Epithelial cell of proximal tubule (primary cell): ENCODE measurements around the gene IRF8. TPM values are rescaled to one million over a fixed set of nuclear protein-coding genes. Genes with fewer than 3 reads are reported as not detected.

Experiments
- DNase-seq: peaks from one replicate; pipeline ENCODE4 v3.0.0-alpha.2; 2011; ENCODE audit warnings: low read depth
- H3K4me3 ChIP-seq: 2 replicates; pipeline ENCODE4 v1.5.1; 2011; ENCODE audit warnings: low read depth, mild to moderate bottlenecking, low read length
- total RNA-seq: library from RNA; depleted of rRNA; stranded (reverse); fragments of >200 nt; gene quantifications from 2 replicates; pipeline ENCODE4 v1.2.3, GENCODE V29; 2015
- TF ChIP-seq, protein P1 (sequence below): conservative IDR thresholded peaks from 2 replicates; pipeline ENCODE4 v1.5.1; 2012; ENCODE audit warnings: low read depth, mild to moderate bottlenecking, low read length

IRF8 gene
- total RNA-seq, 1 donor from 2014 or later = 0.17 TPM

DNA sequence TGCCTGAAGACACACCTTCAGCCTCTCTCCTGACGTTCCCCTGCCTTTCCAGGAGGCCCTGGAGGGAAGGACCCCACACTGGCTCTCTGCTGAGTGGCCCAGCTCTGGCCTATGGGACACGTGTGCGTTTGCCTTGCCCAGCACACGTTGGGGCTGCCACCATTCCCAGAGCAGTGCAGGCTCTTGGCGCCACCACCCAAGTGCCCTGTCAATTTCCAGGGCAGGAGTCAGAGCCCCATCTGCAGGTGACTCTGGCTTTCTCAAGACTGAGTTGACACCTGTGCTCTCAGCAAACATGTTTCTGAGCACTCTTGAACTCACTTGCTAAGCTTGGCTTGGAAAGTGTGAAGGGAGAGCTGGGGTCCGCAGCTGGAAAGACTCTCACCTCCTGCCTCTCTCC is 4.7 kb upstream of the IRF8 start:
- no peak overlapping the region for H3K4me3 ChIP-seq
- DNase-seq = no peak
- TF ChIP-seq, protein P1, sequence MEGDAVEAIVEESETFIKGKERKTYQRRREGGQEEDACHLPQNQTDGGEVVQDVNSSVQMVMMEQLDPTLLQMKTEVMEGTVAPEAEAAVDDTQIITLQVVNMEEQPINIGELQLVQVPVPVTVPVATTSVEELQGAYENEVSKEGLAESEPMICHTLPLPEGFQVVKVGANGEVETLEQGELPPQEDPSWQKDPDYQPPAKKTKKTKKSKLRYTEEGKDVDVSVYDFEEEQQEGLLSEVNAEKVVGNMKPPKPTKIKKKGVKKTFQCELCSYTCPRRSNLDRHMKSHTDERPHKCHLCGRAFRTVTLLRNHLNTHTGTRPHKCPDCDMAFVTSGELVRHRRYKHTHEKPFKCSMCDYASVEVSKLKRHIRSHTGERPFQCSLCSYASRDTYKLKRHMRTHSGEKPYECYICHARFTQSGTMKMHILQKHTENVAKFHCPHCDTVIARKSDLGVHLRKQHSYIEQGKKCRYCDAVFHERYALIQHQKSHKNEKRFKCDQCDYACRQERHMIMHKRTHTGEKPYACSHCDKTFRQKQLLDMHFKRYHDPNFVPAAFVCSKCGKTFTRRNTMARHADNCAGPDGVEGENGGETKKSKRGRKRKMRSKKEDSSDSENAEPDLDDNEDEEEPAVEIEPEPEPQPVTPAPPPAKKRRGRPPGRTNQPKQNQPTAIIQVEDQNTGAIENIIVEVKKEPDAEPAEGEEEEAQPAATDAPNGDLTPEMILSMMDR = peak; percentile 15

DNA sequence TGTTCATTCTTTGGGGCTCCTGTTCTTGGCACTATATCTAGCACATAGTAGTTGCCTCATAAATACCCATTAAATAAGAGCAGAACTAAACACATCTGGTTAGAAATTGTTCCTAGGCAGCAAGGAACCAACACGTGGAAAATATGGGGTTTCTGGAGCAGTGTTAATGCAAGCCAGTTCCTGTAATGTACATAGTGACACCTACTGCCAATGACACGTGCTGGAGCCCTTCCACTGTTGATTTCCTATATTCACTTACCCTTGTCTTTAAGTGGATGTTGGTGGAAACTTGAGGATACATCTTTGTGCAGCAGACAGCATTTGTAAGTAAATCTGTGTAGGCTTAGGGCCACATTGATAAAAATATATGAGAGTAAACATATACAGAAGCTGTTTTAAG is 1.6 kb upstream of the IRF8 start:
- no peak overlapping the region for H3K4me3 ChIP-seq
- TF ChIP-seq, protein P1 = no peak
- DNase-seq = no peak

DNA sequence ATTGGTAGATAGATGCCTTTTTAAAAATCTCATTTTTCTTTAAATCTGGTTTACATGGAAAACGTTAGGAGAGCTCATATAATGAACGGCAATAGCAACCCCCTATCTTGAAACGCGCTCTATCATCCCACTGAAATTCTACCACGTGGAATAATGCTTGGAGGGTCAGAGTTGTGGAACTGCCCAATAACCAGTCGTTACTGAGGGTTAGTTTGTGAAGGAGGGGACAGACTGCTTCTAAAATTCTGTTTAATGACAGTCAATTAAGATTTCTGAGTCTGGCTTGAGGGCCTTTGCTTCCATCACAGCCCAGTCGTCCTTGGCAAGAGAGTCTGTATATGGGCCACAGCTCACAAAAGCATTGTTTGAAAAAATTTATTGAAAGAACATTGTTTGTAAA is 482 bp downstream of the IRF8 start:
- TF ChIP-seq, protein P1 = no peak
- peak overlapping the region; percentile 70 for H3K4me3 ChIP-seq
- DNase-seq = no peak

DNA sequence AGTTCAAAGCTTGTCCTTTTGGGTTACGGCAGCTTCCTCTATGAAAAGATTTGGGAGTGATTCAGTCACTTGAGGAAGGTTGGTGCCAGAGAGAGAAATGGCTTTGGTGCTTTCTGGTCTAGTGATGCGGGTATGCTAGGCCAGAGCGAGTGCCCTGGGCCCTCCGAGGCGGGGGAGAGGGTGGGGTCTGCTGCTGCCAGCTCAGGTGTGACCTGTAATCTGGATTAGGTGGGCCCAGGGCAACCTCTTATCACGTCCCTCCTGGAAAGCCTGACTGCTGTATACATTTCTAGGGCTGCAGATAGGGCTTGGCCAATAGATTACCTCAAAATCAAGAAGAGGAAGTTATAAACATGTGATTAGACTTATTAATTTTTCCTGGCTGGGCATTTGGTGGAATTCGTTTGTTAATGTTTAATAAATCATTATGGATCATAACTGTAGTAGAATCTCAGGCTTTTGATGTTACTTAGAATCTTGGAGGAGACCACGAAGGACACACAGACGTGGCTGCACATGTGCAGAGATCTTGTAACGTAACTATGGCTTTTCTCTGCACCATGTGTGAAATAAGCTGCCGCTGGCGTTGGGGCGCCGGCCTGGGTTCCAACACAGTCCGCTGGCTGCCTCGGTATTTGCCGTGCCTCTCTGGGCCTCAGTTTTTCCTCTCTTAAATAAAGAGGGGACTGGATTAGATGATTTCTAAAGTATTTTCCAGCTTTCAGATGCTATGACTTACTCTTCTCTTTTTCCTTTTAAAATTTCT is 1.2 kb downstream of the IRF8 start:
- DNase-seq = no peak
- TF ChIP-seq, protein P1 = no peak
- H3K4me3 ChIP-seq = peak overlapping the region; percentile 70

DNA sequence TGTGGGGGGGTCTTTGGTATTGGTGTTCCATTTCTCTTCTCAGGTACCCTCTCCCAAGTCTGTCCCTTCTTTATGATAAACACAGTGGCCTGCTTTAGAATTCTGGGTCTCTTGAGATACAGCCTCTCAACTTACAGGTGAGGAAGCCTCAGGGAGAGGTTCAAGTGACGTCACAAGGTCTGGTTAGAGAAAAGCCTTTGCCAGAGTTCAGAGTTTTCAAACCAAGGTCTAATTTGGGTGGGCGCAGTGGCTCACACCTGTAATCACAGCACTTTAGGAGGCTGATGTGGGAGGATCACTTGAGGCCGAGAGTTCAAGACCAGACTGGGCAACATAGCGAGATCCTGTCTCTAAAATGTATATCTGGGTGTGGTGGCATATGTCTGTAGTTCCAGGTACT is 2.1 kb downstream of the IRF8 start:
- TF ChIP-seq, protein P1 = no peak
- no peak overlapping the region for H3K4me3 ChIP-seq
- DNase-seq = no peak

DNA sequence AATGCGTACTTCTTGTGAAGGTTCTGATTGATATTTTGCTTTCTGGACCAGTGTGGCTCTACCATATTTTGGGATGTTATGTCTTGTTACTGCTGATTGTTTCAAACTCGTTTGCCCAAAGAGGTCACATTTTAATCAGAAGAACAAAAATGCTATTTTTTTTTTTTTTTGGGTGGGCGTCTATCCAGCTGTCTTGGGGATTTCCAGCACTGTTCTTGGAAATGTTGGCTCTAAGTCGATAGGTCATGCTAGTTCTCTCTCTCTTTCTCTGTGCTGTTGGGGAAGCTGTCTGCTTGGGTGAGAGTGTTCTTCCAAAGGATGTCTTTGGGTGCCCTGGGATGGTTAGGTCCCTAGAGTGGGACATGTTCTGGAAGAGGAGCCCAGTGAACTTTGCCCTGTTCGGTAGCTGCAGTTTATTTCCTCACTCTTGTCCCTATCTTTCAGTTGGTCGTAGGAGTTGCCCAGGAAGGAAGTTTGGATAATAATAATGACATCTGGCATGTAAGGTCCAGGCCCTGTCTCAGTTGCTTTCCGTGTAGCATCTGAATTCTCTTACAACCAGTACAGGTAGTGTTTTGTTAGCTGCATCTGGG is 2.9 kb downstream of the IRF8 start:
- DNase-seq = no peak
- H3K4me3 ChIP-seq = no peak overlapping the region
- TF ChIP-seq, protein P1 = no peak
